Ramos (cell line): ENCODE results near the gene USP40.

Experiments
- in situ Hi-C: fragments of 300-500 bp; cut with MboI; formaldehyde crosslinking; loops from one replicate; pipeline ENCODE4 v1.14.3; 2022; ENCODE audit warnings: low sequenced_read_pairs; ENCODE audit not compliant: unreplicated experiment

USP40 gene

GRCh38 chr2:233563663-233564430, 2.7 kb downstream of the USP40 start:
- in situ Hi-C loops, result no loop called here

- in situ Hi-C loops, result no loop called here
These were observed 9.5 kb downstream of the USP40 start for GRCh38 chr2:233556881-233557736.

- in situ Hi-C loops, result no loop called here
These were observed 13.2 kb downstream of the USP40 start for GRCh38 chr2:233553366-233553765.

- in situ Hi-C loops, result no loop called here
These were observed 15.1 kb downstream of the USP40 start for GRCh38 chr2:233551491-233551890.

GRCh38 chr2:233546774-233547173, 19.8 kb downstream of the USP40 start:
- in situ Hi-C loops, result no loop called here

- in situ Hi-C loops, result no loop called here
These were observed 20.5 kb downstream of the USP40 start for GRCh38 chr2:233546101-233546500.

- in situ Hi-C loops, result no loop called here
These were observed 22.4 kb downstream of the USP40 start for GRCh38 chr2:233544200-233544610.

- in situ Hi-C loops, result no loop called here
These were observed 24.1 kb downstream of the USP40 start for GRCh38 chr2:233542507-233542906.

GRCh38 chr2:233538741-233539140, 27.8 kb downstream of the USP40 start:
- in situ Hi-C loops, result no loop called here

- in situ Hi-C loops, result no loop called here
These were observed 31.3 kb downstream of the USP40 start for GRCh38 chr2:233535271-233535670.

GRCh38 chr2:233532971-233533370, 33.6 kb downstream of the USP40 start:
- in situ Hi-C loops, result no loop called here

GRCh38 chr2:233531955-233532354, 34.6 kb downstream of the USP40 start:
- in situ Hi-C loops, result no loop called here

- in situ Hi-C loops, result no loop called here
These were observed 36.2 kb downstream of the USP40 start for GRCh38 chr2:233530381-233530780.

GRCh38 chr2:233528182-233528581, 38.4 kb downstream of the USP40 start:
- in situ Hi-C loops, result no loop called here

- in situ Hi-C loops, result no loop called here
These were observed 40.8 kb downstream of the USP40 start for GRCh38 chr2:233525791-233526190.

- in situ Hi-C loops, result no loop called here
These were observed 46.6 kb downstream of the USP40 start for GRCh38 chr2:233519787-233520611.

- in situ Hi-C loops, result no loop called here
These were observed 52.5 kb downstream of the USP40 start for GRCh38 chr2:233513953-233514655.

GRCh38 chr2:233503947-233504637, 62.5 kb downstream of the USP40 start:
- in situ Hi-C loops, result no loop called here

- in situ Hi-C loops, result no loop called here
These were observed 63.1 kb downstream of the USP40 start for GRCh38 chr2:233503481-233503880.
